GM10847 (cell line): ENCODE data around the gene NRIP1.

ENCODE experiments used
- POLR2A ChIP-seq: IDR thresholded peaks from 2 replicates; pipeline ENCODE4 v1.6.1; 2011; ENCODE audit not compliant: insufficient read length; ENCODE audit errors: extremely low read depth

NRIP1 gene

DNA sequence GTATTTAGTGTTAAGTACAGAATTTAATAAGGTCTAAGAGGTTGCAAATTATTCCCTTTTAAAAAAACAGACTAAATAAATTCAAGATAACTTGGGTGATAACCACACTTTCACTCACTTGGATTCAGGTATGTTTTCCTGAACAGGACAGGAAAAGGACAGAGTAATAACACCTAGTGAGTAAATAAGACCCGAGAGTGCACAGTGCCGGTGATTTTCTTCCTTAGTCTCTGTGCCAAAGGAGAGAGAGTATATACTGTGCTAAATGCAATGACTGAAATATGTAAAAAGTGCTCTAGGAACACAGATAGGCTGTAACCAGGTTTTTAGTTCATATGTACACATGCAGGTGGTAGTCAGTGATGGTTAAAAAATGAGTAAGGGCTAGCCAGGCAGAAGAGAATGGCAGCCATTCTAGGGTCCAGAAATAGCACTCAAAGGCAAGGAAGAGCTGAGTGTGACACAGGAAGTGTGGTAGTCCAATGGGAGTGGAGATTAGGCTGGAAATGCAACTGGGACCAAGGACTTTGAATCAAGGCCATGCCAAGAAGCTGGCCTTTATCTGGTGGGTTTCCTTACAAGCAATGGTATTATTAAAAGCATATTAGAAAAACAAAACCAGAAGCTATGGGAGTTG is 58.1 kb downstream of the NRIP1 start:
- no peak for TF ChIP-seq POLR2A

GRCh38 chr21:15005391-15005790 is 59.4 kb downstream of the NRIP1 start:
- no peak for TF ChIP-seq POLR2A

DNA sequence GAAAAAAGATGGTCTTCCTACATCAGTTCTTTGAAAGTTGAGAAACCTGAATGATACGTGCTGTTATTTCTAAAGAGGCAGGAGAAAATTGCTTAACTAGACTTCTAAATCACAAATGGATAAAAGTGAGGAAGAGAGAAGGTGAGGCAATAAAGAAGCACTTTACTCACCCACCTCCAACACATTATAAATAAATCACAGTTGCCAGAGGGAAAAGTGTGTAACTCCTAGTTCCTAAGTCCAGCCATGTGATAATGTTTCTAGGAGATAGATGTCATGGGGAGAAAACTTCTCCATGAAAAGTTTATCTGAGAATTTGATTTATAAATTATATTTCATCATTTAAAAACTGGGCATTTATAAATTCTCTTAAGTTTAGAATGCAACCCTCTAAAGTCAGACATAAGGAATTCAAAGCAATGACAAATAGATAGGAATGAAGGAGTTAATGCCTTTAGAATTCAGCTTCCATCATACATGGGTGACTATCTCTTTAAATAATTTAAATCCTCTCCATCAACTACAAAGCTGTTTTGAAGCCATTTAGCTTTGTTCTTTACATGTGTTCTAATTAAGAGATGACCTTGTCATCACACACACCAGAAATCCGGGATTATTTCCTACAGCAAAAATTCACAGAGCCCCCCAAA is 60.0 kb downstream of the NRIP1 start:
- TF ChIP-seq POLR2A, result no peak

- TF ChIP-seq POLR2A, result no peak
Observed at GRCh38 chr21:15003463-15004135, 61.2 kb downstream of the NRIP1 start.

DNA sequence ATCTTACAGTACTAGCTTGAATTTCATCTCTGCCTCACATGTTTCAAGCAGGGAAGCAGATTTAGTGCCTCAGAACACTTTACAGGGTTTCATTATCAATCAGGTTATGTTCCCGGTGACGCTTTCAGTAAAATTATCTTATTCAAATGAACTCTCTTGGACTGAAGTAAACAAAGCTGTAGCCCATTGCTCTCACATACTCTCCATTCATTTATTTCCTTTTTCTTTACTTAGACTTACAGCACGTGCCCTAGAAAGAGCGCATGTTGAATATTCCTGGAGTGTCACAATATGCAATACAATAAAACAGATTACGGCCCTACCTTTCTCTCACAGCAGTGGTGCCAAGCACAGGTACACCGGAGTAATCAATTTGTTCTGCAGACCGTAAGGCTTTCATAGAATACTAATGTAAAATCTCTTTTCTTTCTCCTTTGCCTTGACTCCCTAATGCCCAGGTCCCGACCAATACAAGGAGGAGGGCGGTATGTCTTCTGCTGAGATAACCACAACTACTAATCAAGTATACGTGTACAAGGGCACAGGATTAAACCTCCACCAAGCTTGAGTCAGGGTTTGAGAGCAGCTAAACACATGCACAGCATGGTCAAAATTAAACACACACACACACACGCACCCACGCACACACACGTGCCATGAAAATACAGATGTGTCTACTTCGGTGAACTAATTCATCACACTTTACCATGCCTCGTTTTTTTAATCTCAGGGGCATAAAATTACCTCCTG is 62.8 kb downstream of the NRIP1 start:
- TF ChIP-seq POLR2A, result no peak

GRCh38 chr21:15001113-15001512 is 63.7 kb downstream of the NRIP1 start:
- no peak for TF ChIP-seq POLR2A

- TF ChIP-seq POLR2A, result no peak
Observed at GRCh38 chr21:15000081-15000480, 64.7 kb downstream of the NRIP1 start.

DNA sequence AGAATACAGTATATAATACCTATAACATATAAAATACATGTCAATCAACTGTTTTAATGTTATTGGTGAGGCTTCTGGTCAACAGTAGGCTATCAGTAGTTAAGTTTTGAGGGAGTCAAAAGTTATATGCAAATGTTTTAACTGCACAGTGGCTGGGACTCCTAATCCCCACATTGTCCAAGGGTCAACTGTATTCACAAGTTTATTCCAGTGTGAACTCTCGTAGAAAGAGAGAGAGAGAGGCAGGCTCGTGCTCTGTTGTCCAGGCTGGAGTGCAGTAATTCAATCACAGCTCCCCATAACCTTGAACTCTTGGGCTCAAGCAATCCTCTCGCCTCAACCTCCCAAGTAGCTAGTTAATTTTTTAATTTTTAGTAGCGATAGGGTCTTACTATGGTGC is 66.0 kb downstream of the NRIP1 start:
- TF ChIP-seq POLR2A, result no peak

DNA sequence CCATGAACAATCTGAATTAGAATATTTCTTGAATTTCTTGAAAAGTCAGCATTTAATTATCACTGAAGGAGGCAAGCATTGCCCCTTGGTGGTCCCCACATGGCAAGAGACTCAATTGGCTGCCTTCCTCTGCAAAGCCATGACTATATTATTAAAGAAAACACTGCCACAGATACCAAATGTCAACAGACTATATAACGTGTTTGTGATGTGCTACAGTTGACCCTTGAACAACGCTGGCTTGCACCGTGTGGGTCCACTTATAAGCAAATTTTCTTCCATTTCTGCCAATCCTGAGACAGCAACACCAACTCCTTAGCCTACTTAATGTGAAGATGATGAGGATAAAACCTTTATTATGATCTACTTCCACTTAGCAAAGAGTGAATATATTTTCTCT is 66.5 kb downstream of the NRIP1 start:
- no peak for TF ChIP-seq POLR2A

DNA sequence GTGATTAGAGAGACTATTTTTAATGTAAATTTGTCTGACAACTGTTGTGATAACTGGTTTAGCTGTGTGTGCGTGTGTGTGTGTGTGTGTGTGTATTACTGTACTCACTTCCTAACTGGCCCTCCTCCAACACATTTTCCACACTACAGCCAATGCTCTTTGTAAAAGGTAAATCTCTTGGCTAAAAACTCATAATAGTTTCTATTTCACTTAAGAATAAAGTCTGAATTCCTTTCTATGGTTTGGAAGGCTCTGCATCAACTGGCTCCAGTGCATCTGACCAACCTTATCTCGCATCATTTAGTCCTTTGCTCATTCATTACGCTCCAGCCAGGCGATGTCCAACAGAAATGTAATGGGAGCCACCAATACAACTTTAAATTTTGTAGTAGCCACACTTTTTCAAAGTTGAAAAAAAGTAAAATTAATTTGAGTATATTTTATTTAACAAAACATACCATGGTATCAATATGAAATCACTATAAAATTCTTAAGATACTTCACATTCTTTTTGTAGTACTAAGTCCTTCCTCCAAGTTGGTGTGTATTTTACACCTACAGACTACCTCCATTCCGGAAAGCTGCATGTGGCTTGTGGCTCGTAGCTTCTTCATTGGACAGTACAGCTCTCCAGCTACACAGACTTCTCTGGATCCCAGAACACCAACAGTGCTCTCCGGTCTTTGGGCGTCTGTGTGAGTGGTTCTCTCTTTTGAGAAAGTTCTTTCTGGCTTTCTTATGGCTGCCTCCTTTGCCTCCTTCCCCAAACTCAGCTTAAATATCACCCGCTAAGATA is 68.9 kb downstream of the NRIP1 start:
- no peak for TF ChIP-seq POLR2A

GRCh38 chr21:14995226-14995625 is 69.6 kb downstream of the NRIP1 start:
- no peak for TF ChIP-seq POLR2A

GRCh38 chr21:14993115-14993514 is 71.7 kb downstream of the NRIP1 start:
- no peak for TF ChIP-seq POLR2A

- no peak for TF ChIP-seq POLR2A
Observed at GRCh38 chr21:14991957-14992356, 72.8 kb downstream of the NRIP1 start.

GRCh38 chr21:14989359-14989758 is 75.4 kb downstream of the NRIP1 start:
- TF ChIP-seq POLR2A, result no peak

DNA sequence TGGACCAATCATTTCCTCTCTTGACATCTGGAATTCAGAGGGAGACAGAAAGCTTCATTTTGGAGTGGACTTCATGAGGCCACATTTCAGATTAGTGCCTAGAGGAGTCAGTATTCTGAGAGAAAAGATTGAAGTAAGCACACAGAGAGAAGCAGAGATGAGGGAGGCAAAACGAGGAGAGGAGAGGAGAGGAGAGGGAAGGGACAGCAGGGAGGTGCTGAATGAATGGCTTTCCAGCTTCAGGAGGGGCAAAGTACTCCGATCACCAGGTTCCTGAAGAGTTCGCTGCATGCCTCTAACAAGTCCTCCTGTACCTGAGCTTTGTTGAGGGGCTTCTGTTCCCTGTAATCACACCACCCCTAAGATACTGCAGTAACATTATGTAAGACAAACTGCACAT is 76.0 kb downstream of the NRIP1 start:
- no peak for TF ChIP-seq POLR2A
